Panc1 (cell line): ENCODE results near the gene KLF16. TPM values are rescaled to one million over a fixed set of nuclear protein-coding genes. Genes with fewer than 3 reads are reported as not detected.

Experiments used
- ATAC-seq: fragments of 200-7000 bp; cut with Tn5 transposase; 2 replicates; pipeline ENCODE4 v1.9.1; 2020; ENCODE audit warnings: mild to moderate bottlenecking, moderate library complexity
- BruUV-seq: library from RNA; stranded (reverse); fragments of 400-500 nt; replicated peaks from 2 replicates; lab custom pipeline; 2021; lab: Mats Ljungman, UMichigan
- CTCF ChIA-PET: fragments of 300-600 bp; sonication (Branson Sonifier 250); formaldehyde crosslinking; loops from one replicate; lab custom pipeline; 2022; ENCODE audit warnings: antibody characterized with exemption; lab: Charles Lee
- POLR2A ChIA-PET: fragments of 300-600 bp; sonication (Branson Sonifier 250); formaldehyde crosslinking; loops from one replicate; lab custom pipeline; 2022; ENCODE audit warnings: antibody characterized with exemption; lab: Charles Lee
- DNase-seq: peaks from one replicate; pipeline ENCODE4 v3.0.0-alpha.2; 2010; ENCODE audit warnings: low read depth, low spot score
- H3K27ac ChIP-seq: 2 replicates; pipeline ENCODE4 v1.5.1; 2011; ENCODE audit warnings: mild to moderate bottlenecking, low read length, inconsistent platforms
- H3K27me3 ChIP-seq: fragments of 200-500 bp; sonication (Bioruptor generic); 2 replicates; pipeline ENCODE4 v1.6.0; 2014; ENCODE audit warnings: low read length, inconsistent platforms; ENCODE audit not compliant: control insufficient read depth, insufficient read depth
- H3K36me3 ChIP-seq: fragments of 200-500 bp; sonication (Bioruptor generic); 2 replicates; pipeline ENCODE4 v1.5.1; 2014; ENCODE audit warnings: inconsistent platforms, mild to moderate bottlenecking, low read length, moderate library complexity; ENCODE audit not compliant: control insufficient read depth, insufficient read depth
- H3K4me1 ChIP-seq: 2 replicates; pipeline ENCODE4 v1.5.1; 2011; ENCODE audit warnings: inconsistent platforms, mild to moderate bottlenecking, low read length, moderate library complexity; ENCODE audit not compliant: control insufficient read depth, insufficient read depth
- H3K4me3 ChIP-seq, 2 experiments: 2 replicates each; pipeline ENCODE4 v1.5.1; 2011 to 2012; ENCODE audit warnings: low read depth in 2 of 2, low read length in 2 of 2, mild to moderate bottlenecking in 2 of 2, inconsistent platforms in 1 of 2, moderate library complexity in 1 of 2
- H3K9me3 ChIP-seq: fragments of 200-500 bp; sonication (Bioruptor generic); 2 replicates; pipeline ENCODE4 v1.5.1; 2014; ENCODE audit warnings: low read depth, mild to moderate bottlenecking, inconsistent platforms, low read length, moderate library complexity; ENCODE audit not compliant: control insufficient read depth, insufficient read depth
- CTCF ChIP-seq: fragments of 450-650 bp; IDR thresholded peaks from 2 replicates; pipeline ENCODE4 v1.5.1; 2017; ENCODE audit warnings: mild to moderate bottlenecking
- POLR2AphosphoS5 ChIP-seq: IDR thresholded peaks from 2 replicates; pipeline ENCODE4 v1.6.1; 2012; ENCODE audit warnings: mild to moderate bottlenecking, low read depth, low read length, moderate library complexity
- REST ChIP-seq, 2 experiments: IDR thresholded peaks; 2 replicates each; pipeline ENCODE4 v1.6.1; 2011 to 2012; ENCODE audit warnings: low read depth in 2 of 2, control low read depth in 1 of 2, low read length in 1 of 2, mild to moderate bottlenecking in 1 of 2, moderate library complexity in 1 of 2; ENCODE audit not compliant: insufficient read depth in 1 of 2
- SIN3A ChIP-seq: IDR thresholded peaks from 2 replicates; pipeline ENCODE4 v1.6.1; 2012; ENCODE audit warnings: low read depth, mild to moderate bottlenecking, low read length, moderate library complexity, borderline replicate concordance; ENCODE audit not compliant: insufficient read depth
- TCF7L2 ChIP-seq: IDR thresholded peaks from 2 replicates; pipeline ENCODE4 v1.6.1; 2011; ENCODE audit warnings: mild to moderate bottlenecking, low read depth, low read length, inconsistent platforms
- in situ Hi-C: cut with HindIII; loops from 2 replicates; pipeline ENCODE4 v1.10.0; 2016; ENCODE audit warnings: low sequenced_read_pairs, low pct_unique_long_range_greater_than_20kb
- intact Hi-C: fragments of 100-400 bp; cut with micrococcal nuclease; formaldehyde crosslinking; loops from one replicate; pipeline ENCODE4 v1.10.0; 2022; ENCODE audit not compliant: unreplicated experiment
- total RNA-seq: library from RNA; stranded (reverse); gene quantifications from one replicate; pipeline ENCODE4 v1.2.1, GENCODE V29; 2021; ENCODE audit not compliant: unreplicated experiment

The KLF16 gene
- total RNA-seq, 1 experiment from 2014 or later = 79.3 TPM

GRCh38 chr19:1883784-1884183 lies 20.4 kb upstream of the KLF16 start:
- DNase-seq (no peak), ATAC-seq (no peak)
- intact Hi-C loops = no loop called here
- ChIA-PET CTCF (interaction anchor here (0.6 kb wide), 1 partner anchor 121 kb away, joined by 3 read pairs; no protein-coding TSS in a partner anchor), POLR2A (no interaction called here)
- H3K4me3 ChIP-seq = peak overlapping the region; percentile 76 to 82
- peaks cover 22% of the 10 kb centered on the region for H3K4me1 ChIP-seq
- H3K27ac ChIP-seq = peak overlapping the region; percentile 77
- TF ChIP-seq POLR2AphosphoS5 (no peak), REST (IDR thresholded peaks at IDR 0.05; ENCODE audit: insufficient read depth in 1 of 2, low read depth in 2 of 2, low read length in 1 of 2) (no peak), TCF7L2 (no peak), SIN3A (no peak), CTCF (no peak)
- no peaks in the 10 kb centered on the region for H3K9me3 ChIP-seq
- peaks cover 4% of the 10 kb centered on the region; the same call in 1 of the 2 replicates for H3K36me3 ChIP-seq
- H3K27me3 ChIP-seq = no peaks in the 10 kb centered on the region
- BruUV-seq = TSS peak; percentile 93
- in situ Hi-C loops = no loop called here

GRCh38 chr19:1882786-1883692 lies 19.7 kb upstream of the KLF16 start:
- no peak for DNase-seq
- ChIA-PET CTCF (interaction anchor here (0.6 kb wide), 1 partner anchor 122 kb away, joined by 3 read pairs; no protein-coding TSS in a partner anchor), POLR2A (no interaction called here)
- Histone ChIP-seq H3K4me3 (peak overlapping the region in 1 of 2 experiments; percentile 76; a peak in 2 of 4 replicates), H3K27me3 (no peaks in the 10 kb centered on the region), H3K4me1 (peaks cover 22% of the 10 kb centered on the region), H3K36me3 (peaks cover 4% of the 10 kb centered on the region; the same call in 1 of the 2 replicates), H3K9me3 (no peaks in the 10 kb centered on the region), H3K27ac (peak overlapping the region; percentile 39; the same call in 1 of the 2 replicates)
- BruUV-seq = no TSS peak
- in situ Hi-C loops = no loop called here
- TF ChIP-seq SIN3A (no peak), CTCF (no peak), TCF7L2 (no peak), POLR2AphosphoS5 (no peak), REST (IDR thresholded peaks at IDR 0.05; ENCODE audit: insufficient read depth in 1 of 2, low read depth in 2 of 2, low read length in 1 of 2) (no peak)
- intact Hi-C loops = no loop called here
- no peak for ATAC-seq
